Chondrocyte (in vitro differentiated cells): ENCODE data around the gene PPM1B. TPM values are rescaled to one million over a fixed set of nuclear protein-coding genes. Genes with fewer than 3 reads are reported as not detected.

ENCODE experiments used
- DNase-seq: peaks from one replicate; pipeline ENCODE4 v3.0.0; 2021; ENCODE audit warnings: mixed read lengths, low spot score
- H3K27ac Mint-ChIP-seq: one replicate; pipeline ENCODE4 v1.8.0; 2021; ENCODE audit warnings: mild to moderate bottlenecking, moderate library complexity, mixed read lengths; ENCODE audit not compliant: unreplicated experiment
- H3K27me3 Mint-ChIP-seq: 2 replicates; pipeline ENCODE4 v1.8.0; 2021; ENCODE audit warnings: low read depth, mixed read lengths
- H3K36me3 Mint-ChIP-seq: 2 replicates; pipeline ENCODE4 v1.8.0; 2021; ENCODE audit warnings: low read depth, mixed read lengths
- H3K4me1 Mint-ChIP-seq: 2 replicates; pipeline ENCODE4 v1.8.0; 2021; ENCODE audit warnings: low read depth, mild to moderate bottlenecking, mixed read lengths
- H3K4me3 Mint-ChIP-seq: one replicate; pipeline ENCODE4 v1.8.0; 2021; ENCODE audit warnings: mild to moderate bottlenecking, moderate library complexity, mixed read lengths; ENCODE audit not compliant: unreplicated experiment
- H3K9me3 Mint-ChIP-seq: 2 replicates; pipeline ENCODE4 v1.8.0; 2021; ENCODE audit warnings: low read depth, mixed read lengths
- CTCF ChIP-seq: fragments of 200-600 bp; sonication (generic); IDR thresholded peaks from 2 replicates; pipeline ENCODE4 v1.5.0; 2021; ENCODE audit warnings: antibody characterized with exemption, mild to moderate bottlenecking, moderate library complexity
- total RNA-seq: library from RNA; stranded (reverse); gene quantifications from 3 replicates; pipeline ENCODE4 v1.2.1, GENCODE V29; 2021

PPM1B gene
- total RNA-seq, 1 donor from 2014 or later = 31.9 TPM

GRCh38 chr2:44211183-44211582 is 42.5 kb downstream of the PPM1B start:
- H3K27me3 Mint-ChIP-seq = no peaks in the 10 kb centered on the region
- H3K4me1 Mint-ChIP-seq = no peaks in the 10 kb centered on the region
- peaks cover 20% of the 10 kb centered on the region for H3K36me3 Mint-ChIP-seq

GRCh38 chr2:44212302-44212701 is 43.6 kb downstream of the PPM1B start:
- Mint-ChIP-seq H3K27ac (no peak overlapping the region), H3K4me3 (no peak overlapping the region), H3K36me3 (peaks cover 20% of the 10 kb centered on the region), H3K27me3 (no peaks in the 10 kb centered on the region), H3K9me3 (peaks cover 4% of the 10 kb centered on the region), H3K4me1 (no peaks in the 10 kb centered on the region)
- no peak for DNase-seq
- TF ChIP-seq CTCF = no peak

More at GRCh38 chr2:44211183-44211582, 42.5 kb downstream of the PPM1B start:
- Mint-ChIP-seq H3K4me3 (no peak overlapping the region), H3K27ac (no peak overlapping the region), H3K9me3 (peaks cover 4% of the 10 kb centered on the region)
- DNase-seq = no peak
- TF ChIP-seq CTCF = no peak

- H3K27ac Mint-ChIP-seq = no peak overlapping the region
- no peaks in the 10 kb centered on the region for H3K27me3 Mint-ChIP-seq
- H3K4me3 Mint-ChIP-seq = no peak overlapping the region
- no peak for TF ChIP-seq CTCF
- no peaks in the 10 kb centered on the region for H3K9me3 Mint-ChIP-seq
- H3K36me3 Mint-ChIP-seq = peaks cover 13% of the 10 kb centered on the region
- H3K4me1 Mint-ChIP-seq = no peaks in the 10 kb centered on the region
- DNase-seq = no peak
These were observed 47.2 kb downstream of the PPM1B start for GRCh38 chr2:44215827-44216226.

GRCh38 chr2:44218771-44219170 is 50.1 kb downstream of the PPM1B start:
- H3K9me3 Mint-ChIP-seq = no peaks in the 10 kb centered on the region
- H3K27me3 Mint-ChIP-seq = no peaks in the 10 kb centered on the region
- TF ChIP-seq CTCF = no peak
- H3K36me3 Mint-ChIP-seq = peaks cover 9% of the 10 kb centered on the region
- H3K27ac Mint-ChIP-seq = no peak overlapping the region
- H3K4me1 Mint-ChIP-seq = peaks cover 8% of the 10 kb centered on the region
- H3K4me3 Mint-ChIP-seq = no peak overlapping the region
- DNase-seq = no peak

- Mint-ChIP-seq H3K27ac (no peak overlapping the region), H3K9me3 (no peaks in the 10 kb centered on the region), H3K27me3 (no peaks in the 10 kb centered on the region), H3K4me1 (peaks cover 3% of the 10 kb centered on the region), H3K36me3 (peaks cover 1% of the 10 kb centered on the region), H3K4me3 (no peak overlapping the region)
- no peak for DNase-seq
- no peak for TF ChIP-seq CTCF
These were observed 58.1 kb downstream of the PPM1B start for GRCh38 chr2:44226753-44227152.
